ENCODE data around the gene RGSL1. TPM values are rescaled to one million over a fixed set of nuclear protein-coding genes. Genes with fewer than 3 reads are reported as not detected.

The RGSL1 gene
- total and polyA plus RNA-seq, 2 of the 8 experiments (the other 6 are each of a cell fraction or from before 2014, with no cell fraction given) = not detected

- Histone ChIP-seq H3K9me3 (ENCODE audit: insufficient read depth in 2 of 2, low read depth in 1 of 2, low read length in 1 of 2) (no peaks in the 10 kb centered on the region; a peak in 1 of 4 replicates), H2BK20ac (ENCODE audit: low read length) (no peak overlapping the region), H3K27me3 (replicated peaks in 1 of 4; ENCODE audit: control insufficient read depth in 3 of 4, extremely low read depth in 1 of 4, insufficient read depth in 3 of 4, low read length in 3 of 4) (no peaks in the 10 kb centered on the region), H3K4ac (replicated peaks; ENCODE audit: insufficient read length, low read depth, low read length) (no peak overlapping the region), H3K23me2 (ENCODE audit: low read depth, low read length) (no peaks in the 10 kb centered on the region), H3K23ac (ENCODE audit: insufficient read length) (no peak overlapping the region), H4K91ac (replicated peaks; ENCODE audit: insufficient read length, low read length) (no peak overlapping the region), H3K4me1 (replicated peaks in 1 of 4; ENCODE audit: control insufficient read depth in 3 of 4, insufficient read depth in 4 of 4, low read length in 3 of 4) (no peaks in the 10 kb centered on the region), H4K5ac (ENCODE audit: insufficient read length, low read depth, low read length) (no peak overlapping the region), H3K4me2 (ENCODE audit: insufficient read depth in 1 of 2, low read depth in 2 of 2, low read length in 2 of 2) (no peak overlapping the region), H2BK120ac (replicated peaks; ENCODE audit: low read depth, low read length) (no peak overlapping the region), H3K18ac (ENCODE audit: extremely low read depth, low read length) (no peak overlapping the region), H2BK12ac (ENCODE audit: low read depth, low read length) (no peak overlapping the region), H4K20me1 (replicated peaks in 1 of 2; ENCODE audit: control insufficient read depth in 1 of 2, insufficient read depth in 2 of 2, low read length in 2 of 2) (no peaks in the 10 kb centered on the region), H3K56ac (replicated peaks; ENCODE audit: insufficient read length, low read depth, low read length) (no peak overlapping the region), H3K9ac (replicated peaks in 1 of 4; ENCODE audit: extremely low read depth in 1 of 4, low read depth in 3 of 4, low read length in 3 of 4) (no peak overlapping the region), H2BK5ac (ENCODE audit: low read depth, low read length) (no peak overlapping the region), H3K36me3 (ENCODE audit: control insufficient read depth in 2 of 4, insufficient read depth in 4 of 4, low read length in 3 of 4) (no peaks in the 10 kb centered on the region), H3K27ac (ENCODE audit: low read depth, low read length) (no peak overlapping the region), H3K79me2 (ENCODE audit: control insufficient read depth in 1 of 2, insufficient read depth in 2 of 2, low read length in 2 of 2) (no peaks in the 10 kb centered on the region), H2AFZ (ENCODE audit: low read length) (no peak overlapping the region), H2BK15ac (ENCODE audit: low read length) (no peak overlapping the region), H2AK5ac (ENCODE audit: low read depth, low read length) (no peak overlapping the region), H3K79me1 (ENCODE audit: low read depth, low read length) (no peaks in the 10 kb centered on the region), H3K14ac (ENCODE audit: insufficient read length) (no peak overlapping the region), H4K8ac (ENCODE audit: extremely low read depth, insufficient read depth, low read length) (no peak overlapping the region), H3K4me3 (ENCODE audit: extremely low read depth in 1 of 4, insufficient read depth in 2 of 4, low read depth in 3 of 4, low read length in 4 of 4) (no peak overlapping the region)
- FAIRE-seq = no peak
- WGBS, 2 experiments (ENCODE audit: extremely low coverage in 1 of 2, insufficient coverage in 1 of 2, insufficient read length in 1 of 2, insufficient replicate concordance in 2 of 2, low coverage in 1 of 2, low lambda C conversion rate in 2 of 2, missing lambda C conversion rate in 1 of 2) = 81% methylated on average over 1 of the region's 1 CpG; no CpG with 5 or more reads in 1 of the 2 experiments
- POLR2A ChIA-PET (ENCODE audit: partially characterized antibody) = no interaction called here
- TF ChIP-seq BACH1 (IDR thresholded peaks at IDR 0.05; ENCODE audit: low read length) (no peak), SUZ12 (IDR thresholded peaks at IDR 0.05; ENCODE audit: low read length) (no peak)
- CTCF ChIA-PET (ENCODE audit: partially characterized antibody) = interaction anchor here (0.8 kb wide), 1 partner anchor 51 kb away, joined by 3 read pairs; no protein-coding TSS in a partner anchor
- no peak for DNase-seq (ENCODE audit: low read depth in 1 of 2, low spot score in 2 of 2)
Observed at GRCh38 chr1:182549811-182550210, 99.9 kb downstream of the RGSL1 start.

All from H1 (cell line).